ENCODE data around the gene CDKAL1.

The CDKAL1 gene

GRCh38 chr6:20835315-20836010, 301.2 kb downstream of the CDKAL1 start:
- H3K4me2 ChIP-seq (ENCODE audit: low read length): no peak overlapping the region
- no peak overlapping the region for H3K27ac ChIP-seq (ENCODE audit: low read length)
- no peaks in the 10 kb centered on the region for H3K36me3 ChIP-seq (replicated peaks; ENCODE audit: low read depth, low read length)
- no peak overlapping the region for H3K9ac ChIP-seq (ENCODE audit: low read length)
- no peaks in the 10 kb centered on the region for H3K9me3 ChIP-seq (ENCODE audit: insufficient read depth, low read length)
- no peak overlapping the region for H3K4me3 ChIP-seq (ENCODE audit: low read length)
- H3K4me1 ChIP-seq (ENCODE audit: low read length): peaks cover 4% of the 10 kb centered on the region; the same call in 1 of the 2 replicates
- no peaks in the 10 kb centered on the region for H4K20me1 ChIP-seq (ENCODE audit: insufficient read depth, low read length)
- no peaks in the 10 kb centered on the region for H3K27me3 ChIP-seq (ENCODE audit: low read depth, low read length)
- TF ChIP-seq CTCF (IDR thresholded peaks at IDR 0.05; ENCODE audit: low read depth, low read length) (no peak), EZH2phosphoT487 (IDR thresholded peaks at IDR 0.05; ENCODE audit: low read depth) (no peak)
- no peaks in the 10 kb centered on the region for H3K79me2 ChIP-seq (ENCODE audit: low read length)
- no peak overlapping the region for H2AFZ ChIP-seq (ENCODE audit: low read depth, low read length)

DNA sequence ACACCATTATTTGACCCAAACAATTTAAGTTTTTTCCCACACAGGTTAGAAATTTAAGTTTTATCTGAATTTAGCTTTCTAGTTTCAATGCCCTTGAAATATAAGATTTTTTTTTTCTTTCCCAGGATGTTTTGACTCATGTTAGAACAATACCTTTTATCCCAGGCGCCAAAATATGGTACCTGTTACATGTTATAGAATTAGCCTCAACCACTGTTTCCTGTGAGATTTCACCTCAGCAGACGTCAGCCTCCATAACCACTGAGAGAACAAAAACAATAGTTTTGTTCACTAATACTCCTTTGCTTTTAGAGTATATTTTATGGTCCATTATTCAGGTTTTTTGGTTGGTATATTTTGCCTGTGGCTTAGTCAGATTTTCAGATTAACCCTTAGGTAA, 302.9 kb downstream of the CDKAL1 start:
- Histone ChIP-seq H3K9me3 (ENCODE audit: insufficient read depth, low read length) (no peaks in the 10 kb centered on the region), H2AFZ (ENCODE audit: low read depth, low read length) (no peak overlapping the region), H3K27ac (ENCODE audit: low read length) (no peak overlapping the region), H3K4me3 (ENCODE audit: low read length) (no peak overlapping the region), H3K27me3 (ENCODE audit: low read depth, low read length) (no peaks in the 10 kb centered on the region), H4K20me1 (ENCODE audit: insufficient read depth, low read length) (no peaks in the 10 kb centered on the region), H3K36me3 (replicated peaks; ENCODE audit: low read depth, low read length) (no peaks in the 10 kb centered on the region), H3K4me2 (ENCODE audit: low read length) (no peak overlapping the region), H3K9ac (ENCODE audit: low read length) (no peak overlapping the region), H3K79me2 (ENCODE audit: low read length) (no peaks in the 10 kb centered on the region), H3K4me1 (ENCODE audit: low read length) (peaks cover 4% of the 10 kb centered on the region; the same call in 1 of the 2 replicates)
- TF ChIP-seq CTCF (IDR thresholded peaks at IDR 0.05; ENCODE audit: low read depth, low read length) (no peak), EZH2phosphoT487 (IDR thresholded peaks at IDR 0.05; ENCODE audit: low read depth) (no peak)

- no peak overlapping the region for H3K4me2 ChIP-seq (ENCODE audit: low read length)
- TF ChIP-seq CTCF (IDR thresholded peaks at IDR 0.05; ENCODE audit: low read depth, low read length) (no peak), EZH2phosphoT487 (IDR thresholded peaks at IDR 0.05; ENCODE audit: low read depth) (no peak)
- H3K79me2 ChIP-seq (ENCODE audit: low read length): no peaks in the 10 kb centered on the region
- peaks cover 4% of the 10 kb centered on the region; the same call in 1 of the 2 replicates for H3K4me1 ChIP-seq (ENCODE audit: low read length)
- H3K9me3 ChIP-seq (ENCODE audit: insufficient read depth, low read length): no peaks in the 10 kb centered on the region
- H3K9ac ChIP-seq (ENCODE audit: low read length): no peak overlapping the region
- H3K27ac ChIP-seq (ENCODE audit: low read length): no peak overlapping the region
- no peak overlapping the region for H3K4me3 ChIP-seq (ENCODE audit: low read length)
- no peak overlapping the region for H2AFZ ChIP-seq (ENCODE audit: low read depth, low read length)
- no peaks in the 10 kb centered on the region for H4K20me1 ChIP-seq (ENCODE audit: insufficient read depth, low read length)
- H3K36me3 ChIP-seq (replicated peaks; ENCODE audit: low read depth, low read length): no peaks in the 10 kb centered on the region
- H3K27me3 ChIP-seq (ENCODE audit: low read depth, low read length): no peaks in the 10 kb centered on the region
Measured at GRCh38 chr6:20838113-20838512, 303.9 kb downstream of the CDKAL1 start.

GRCh38 chr6:20839630-20840029, 305.4 kb downstream of the CDKAL1 start:
- H3K9ac ChIP-seq (ENCODE audit: low read length): no peak overlapping the region
- no peaks in the 10 kb centered on the region for H3K79me2 ChIP-seq (ENCODE audit: low read length)
- no peak overlapping the region for H2AFZ ChIP-seq (ENCODE audit: low read depth, low read length)
- no peak for TF ChIP-seq EZH2phosphoT487 (IDR thresholded peaks at IDR 0.05; ENCODE audit: low read depth)
- TF ChIP-seq CTCF (IDR thresholded peaks at IDR 0.05; ENCODE audit: low read depth, low read length): no peak
- H3K36me3 ChIP-seq (replicated peaks; ENCODE audit: low read depth, low read length): no peaks in the 10 kb centered on the region
- H3K9me3 ChIP-seq (ENCODE audit: insufficient read depth, low read length): no peaks in the 10 kb centered on the region
- no peak overlapping the region for H3K27ac ChIP-seq (ENCODE audit: low read length)
- peaks cover 4% of the 10 kb centered on the region; the same call in 1 of the 2 replicates for H3K4me1 ChIP-seq (ENCODE audit: low read length)
- no peak overlapping the region for H3K4me3 ChIP-seq (ENCODE audit: low read length)
- no peaks in the 10 kb centered on the region for H3K27me3 ChIP-seq (ENCODE audit: low read depth, low read length)
- H4K20me1 ChIP-seq (ENCODE audit: insufficient read depth, low read length): no peaks in the 10 kb centered on the region
- H3K4me2 ChIP-seq (ENCODE audit: low read length): no peak overlapping the region
